Neuronal stem cell (in vitro differentiated cells): ENCODE measurements around the gene BAIAP2.

ENCODE experiments used
- DNase-seq: peaks from one replicate; pipeline ENCODE4 v3.0.0-alpha.2; 2013; ENCODE audit warnings: low spot score
- H2AFZ ChIP-seq: one replicate; pipeline ENCODE4 v1.6.1; 2013; ENCODE audit warnings: mild to moderate bottlenecking, low read length, inconsistent platforms
- H2AK5ac ChIP-seq: 2 replicates; pipeline ENCODE4 v1.6.1; 2013; ENCODE audit warnings: low read depth, mild to moderate bottlenecking, inconsistent platforms, low read length, moderate library complexity, mixed read lengths
- H2BK120ac ChIP-seq: 2 replicates; pipeline ENCODE4 v1.6.1; 2013; ENCODE audit warnings: low read depth, mild to moderate bottlenecking, inconsistent platforms, low read length, moderate library complexity, mixed read lengths
- H2BK12ac ChIP-seq: one replicate; pipeline ENCODE4 v1.6.1; 2013; ENCODE audit warnings: low read length, inconsistent platforms
- H2BK15ac ChIP-seq: 2 replicates; pipeline ENCODE4 v1.6.1; 2013; ENCODE audit warnings: mild to moderate bottlenecking, low read length, inconsistent platforms, mixed read lengths
- H2BK5ac ChIP-seq: one replicate; pipeline ENCODE4 v1.6.1; 2013; ENCODE audit warnings: inconsistent platforms, mild to moderate bottlenecking, low read length, moderate library complexity
- H3K14ac ChIP-seq: one replicate; pipeline ENCODE4 v1.6.1; 2013; ENCODE audit warnings: low read length, inconsistent platforms
- H3K18ac ChIP-seq: 2 replicates; pipeline ENCODE4 v1.6.1; 2013; ENCODE audit warnings: low read length, inconsistent platforms
- H3K23ac ChIP-seq: 2 replicates; pipeline ENCODE4 v1.6.1; 2013; ENCODE audit warnings: low read depth, mild to moderate bottlenecking, mixed read lengths, low read length, inconsistent platforms; ENCODE audit not compliant: poor library complexity
- H3K27ac ChIP-seq: replicated peaks from 3 replicates; pipeline ENCODE4 v1.5.1; 2013; ENCODE audit warnings: low read length, inconsistent platforms
- H3K27me3 ChIP-seq, 3 experiments: 2 replicates each; pipeline ENCODE4 v1.6.1; 2013; ENCODE audit warnings: low read length in 3 of 3, mild to moderate bottlenecking in 2 of 3, inconsistent platforms in 1 of 3, low read depth in 1 of 3, mixed read lengths in 1 of 3, moderate library complexity in 1 of 3; ENCODE audit not compliant: control insufficient read depth in 3 of 3, insufficient read depth in 3 of 3
- H3K36me3 ChIP-seq, 2 donors: replicated peaks in 1 of 2; 2 replicates each; pipeline ENCODE4 v1.6.1; 2013; ENCODE audit warnings: low read length in 2 of 2; ENCODE audit not compliant: control insufficient read depth in 2 of 2, insufficient read depth in 2 of 2
- H3K4ac ChIP-seq: 2 replicates; pipeline ENCODE4 v1.6.1; 2013; ENCODE audit warnings: inconsistent platforms, mild to moderate bottlenecking, low read length, moderate library complexity
- H3K4me1 ChIP-seq, 2 donors: 1 replicate in 1 of 2; 2 replicates in 1 of 2; pipeline ENCODE4 v1.6.1; 2013; ENCODE audit warnings: low read length in 2 of 2, low read depth in 1 of 2; ENCODE audit not compliant: control insufficient read depth in 2 of 2, insufficient read depth in 1 of 2
- H3K4me2 ChIP-seq: one replicate; pipeline ENCODE4 v1.6.1; 2013; ENCODE audit warnings: mild to moderate bottlenecking, low read length, inconsistent platforms; ENCODE audit not compliant: insufficient read depth, poor library complexity, severe bottlenecking
- H3K4me3 ChIP-seq, 2 donors: 2 replicates each; pipeline ENCODE4 v1.5.1; 2013; ENCODE audit warnings: low read length in 2 of 2, mild to moderate bottlenecking in 2 of 2, inconsistent platforms in 1 of 2, moderate library complexity in 1 of 2
- H3K79me1 ChIP-seq: one replicate; pipeline ENCODE4 v1.6.1; 2013; ENCODE audit warnings: low read depth, mild to moderate bottlenecking, inconsistent platforms, low read length, moderate library complexity
- H3K9ac ChIP-seq: one replicate; pipeline ENCODE4 v1.6.1; 2013; ENCODE audit warnings: mild to moderate bottlenecking, low read depth, low read length, inconsistent platforms; ENCODE audit not compliant: poor library complexity
- H3K9me3 ChIP-seq, 2 donors: replicated peaks in 1 of 2; 2 replicates each; pipeline versions ENCODE3 to v1.6.1; 2013; ENCODE audit warnings: low read length in 2 of 2, mild to moderate bottlenecking in 2 of 2, inconsistent platforms in 1 of 2, low read depth in 1 of 2, mixed read lengths in 1 of 2, moderate library complexity in 1 of 2; ENCODE audit not compliant: control insufficient read depth in 2 of 2, insufficient read depth in 1 of 2
- H4K8ac ChIP-seq: one replicate; pipeline ENCODE4 v1.6.1; 2013; ENCODE audit warnings: low read depth, mild to moderate bottlenecking, inconsistent platforms, low read length, moderate library complexity
- H4K91ac ChIP-seq: one replicate; pipeline ENCODE4 v1.6.1; 2013; ENCODE audit warnings: low read length, low read depth, mild to moderate bottlenecking, inconsistent platforms; ENCODE audit not compliant: poor library complexity
- WGBS, 2 donors: extraction: QIAGEN DNeasy Blood & Tissue Kit; methylation state at CpG; one replicate each; pipeline ENCODE4 v1.1.7; 2013; ENCODE audit warnings: missing lambda C conversion rate in 2 of 2, mixed read lengths in 1 of 2; ENCODE audit not compliant: insufficient read length in 2 of 2, insufficient replicate concordance in 1 of 2; ENCODE audit errors: extremely low coverage in 2 of 2; 5-methylcytosine and 5-hydroxymethylcytosine counted together

Gene BAIAP2

GRCh38 chr17:81163051-81163695 lies 128.2 kb downstream of the BAIAP2 start:
- Histone ChIP-seq H2BK120ac (no peak overlapping the region), H2BK15ac (peak overlapping the region; percentile 58), H4K91ac (no peak overlapping the region), H3K4me2 (no peak overlapping the region), H3K4me1 (peaks cover 12 to 19% of the 10 kb centered on the region in 2 donors), H3K27ac (no peak overlapping the region), H3K18ac (no peak overlapping the region), H2AK5ac (peak overlapping the region; percentile 70), H3K4me3 (no peak overlapping the region), H3K14ac (no peak overlapping the region), H3K27me3 (peaks cover 0 to 13% (median 2%) of the 10 kb centered on the region in 3 experiments), H3K9me3 (no peaks in the 10 kb centered on the region), H2BK12ac (peak overlapping the region; percentile 58), H3K36me3 (no peaks in the 10 kb centered on the region), H2AFZ (no peak overlapping the region), H3K9ac (peak overlapping the region; percentile 44), H3K79me1 (peaks cover 4% of the 10 kb centered on the region), H3K23ac (peak overlapping the region; percentile 85), H3K4ac (no peak overlapping the region), H4K8ac (no peak overlapping the region), H2BK5ac (no peak overlapping the region)
- DNase-seq = no peak
- no CpG with 5 or more reads among the region's 19 CpGs for WGBS, 2 donors

- H2BK120ac ChIP-seq = peak overlapping the region; percentile 72
- H2AFZ ChIP-seq = no peak overlapping the region
- no peaks in the 10 kb centered on the region for H3K9me3 ChIP-seq
- H3K9ac ChIP-seq = peak overlapping the region; percentile 70
- peak overlapping the region; percentile 58 for H2BK12ac ChIP-seq
- no peak overlapping the region for H3K4me3 ChIP-seq
- H2BK15ac ChIP-seq = peak overlapping the region; percentile 92
- H2AK5ac ChIP-seq = peak overlapping the region; percentile 99
- H3K23ac ChIP-seq = no peak overlapping the region
- peak overlapping the region; percentile 38 for H3K14ac ChIP-seq
- H3K4me1 ChIP-seq = peaks cover 12 to 19% of the 10 kb centered on the region in 2 donors
- DNase-seq = no peak
- H3K4ac ChIP-seq = no peak overlapping the region
- H4K91ac ChIP-seq = no peak overlapping the region
- H3K27ac ChIP-seq = no peak overlapping the region
- no CpG with 5 or more reads among the region's 15 CpGs for WGBS, 2 donors
- H4K8ac ChIP-seq = no peak overlapping the region
- peaks cover 0 to 11% (median 2%) of the 10 kb centered on the region in 3 experiments for H3K27me3 ChIP-seq
- H3K18ac ChIP-seq = peak overlapping the region; percentile 57
- no peak overlapping the region for H2BK5ac ChIP-seq
- H3K79me1 ChIP-seq = peaks cover 4% of the 10 kb centered on the region
- no peaks in the 10 kb centered on the region for H3K36me3 ChIP-seq
- no peak overlapping the region for H3K4me2 ChIP-seq
These were observed 128.9 kb downstream of the BAIAP2 start for GRCh38 chr17:81163703-81164370.

GRCh38 chr17:81164371-81165245 lies 129.7 kb downstream of the BAIAP2 start:
- peak overlapping the region; percentile 83 for H3K9ac ChIP-seq
- peak overlapping the region; percentile 86 for H3K4me2 ChIP-seq
- peak overlapping the region; percentile 95 for H3K23ac ChIP-seq
- peak overlapping the region; percentile 76 for H3K4ac ChIP-seq
- H3K4me1 ChIP-seq = peaks cover 12 to 19% of the 10 kb centered on the region in 2 donors
- H3K79me1 ChIP-seq = peaks cover 5% of the 10 kb centered on the region
- no peak overlapping the region for H4K91ac ChIP-seq
- peak overlapping the region; percentile 98 for H3K18ac ChIP-seq
- H3K27me3 ChIP-seq = peaks cover 0 to 11% (median 2%) of the 10 kb centered on the region in 3 experiments
- H3K36me3 ChIP-seq = no peaks in the 10 kb centered on the region
- H3K9me3 ChIP-seq = no peaks in the 10 kb centered on the region
- no peak for DNase-seq
- H4K8ac ChIP-seq = peak overlapping the region; percentile 65
- peak overlapping the region; percentile 71 for H2BK5ac ChIP-seq
- peak overlapping the region; percentile 94 for H3K14ac ChIP-seq
- peak overlapping the region; percentile 24 to 53 for H3K4me3 ChIP-seq
- peak overlapping the region; percentile 99 for H2AK5ac ChIP-seq
- peak overlapping the region; percentile 100 for H2BK120ac ChIP-seq
- H3K27ac ChIP-seq = peak overlapping the region; percentile 27
- peak overlapping the region; percentile 98 for H2BK12ac ChIP-seq
- peak overlapping the region; percentile 98 for H2BK15ac ChIP-seq
- peak overlapping the region; percentile 92 for H2AFZ ChIP-seq
- WGBS, 2 donors = no CpG with 5 or more reads among the region's 19 CpGs
